HG02623 (cell line): ENCODE measurements around the gene DCC.

ENCODE experiments used
- ATAC-seq: cut with Tn5 transposase; IDR thresholded peaks from one replicate; pipeline ENCODE4 v1.9.1; 2021; ENCODE audit warnings: moderate library complexity; ENCODE audit not compliant: unreplicated experiment

DCC gene

DNA sequence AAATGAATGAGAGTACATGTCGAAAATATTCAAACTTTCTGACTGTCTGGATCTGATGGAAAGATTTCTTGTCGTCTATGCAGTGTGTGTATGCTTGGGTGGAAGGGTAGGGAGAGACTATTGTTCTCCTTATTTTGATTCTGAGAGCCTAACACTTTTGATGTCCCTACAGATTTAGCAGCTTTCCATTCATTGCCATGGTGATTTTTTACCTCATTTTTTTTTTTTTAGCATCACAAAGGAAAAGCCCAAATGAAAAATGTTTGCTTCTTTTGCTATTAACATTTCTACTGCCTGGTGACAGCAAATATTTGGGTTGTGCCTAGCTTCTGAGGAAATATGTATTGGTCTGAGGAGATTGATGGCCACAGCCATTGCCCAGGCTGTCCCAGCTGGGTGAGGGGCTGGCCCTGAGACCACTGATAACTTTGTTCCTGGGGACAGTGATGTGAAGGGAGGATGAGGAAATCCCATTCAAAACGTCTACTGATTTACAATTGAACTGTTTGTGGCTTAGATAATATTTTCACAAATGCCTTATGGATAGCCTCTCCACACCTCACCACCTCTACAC lies 558.6 kb downstream of the DCC start:
- ATAC-seq = no peak

DNA sequence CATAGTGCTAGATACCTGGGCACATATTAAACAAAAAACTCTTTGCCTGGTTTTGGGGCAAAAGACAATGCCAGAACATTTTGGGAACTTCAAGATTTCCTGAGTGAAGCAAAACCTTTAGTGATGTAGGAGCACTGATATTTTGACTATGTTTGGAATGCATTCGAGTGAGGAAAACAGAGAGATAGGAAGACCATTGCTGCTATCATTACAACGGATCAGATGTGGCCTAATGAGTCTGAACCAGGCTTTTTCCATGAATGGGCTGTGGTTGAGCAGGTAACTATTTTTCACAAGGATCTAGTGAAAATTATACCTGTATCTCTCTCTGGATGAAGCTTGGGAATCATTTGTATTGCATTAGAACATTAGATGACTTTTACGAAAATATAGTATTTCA lies 562.2 kb downstream of the DCC start:
- ATAC-seq = no peak

DNA sequence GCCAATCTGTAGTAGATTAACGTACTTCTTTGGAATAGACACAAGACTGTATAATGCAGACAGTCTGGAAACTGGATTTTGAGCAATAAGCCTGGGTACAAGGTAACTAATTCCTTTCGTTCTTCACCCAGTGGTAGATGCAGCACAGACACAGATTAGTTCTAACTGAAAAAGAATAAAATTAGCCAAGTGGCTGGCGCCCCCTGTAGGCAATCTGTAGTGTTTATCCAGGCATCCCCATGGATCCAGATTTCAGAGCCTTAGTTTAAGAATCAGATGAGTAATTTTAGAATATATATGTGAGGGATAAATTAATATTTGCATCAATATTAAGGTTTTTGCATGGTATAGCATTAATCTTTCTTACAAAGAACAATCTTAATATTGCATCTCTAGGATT lies 563.9 kb downstream of the DCC start:
- ATAC-seq = peak; percentile 69

DNA sequence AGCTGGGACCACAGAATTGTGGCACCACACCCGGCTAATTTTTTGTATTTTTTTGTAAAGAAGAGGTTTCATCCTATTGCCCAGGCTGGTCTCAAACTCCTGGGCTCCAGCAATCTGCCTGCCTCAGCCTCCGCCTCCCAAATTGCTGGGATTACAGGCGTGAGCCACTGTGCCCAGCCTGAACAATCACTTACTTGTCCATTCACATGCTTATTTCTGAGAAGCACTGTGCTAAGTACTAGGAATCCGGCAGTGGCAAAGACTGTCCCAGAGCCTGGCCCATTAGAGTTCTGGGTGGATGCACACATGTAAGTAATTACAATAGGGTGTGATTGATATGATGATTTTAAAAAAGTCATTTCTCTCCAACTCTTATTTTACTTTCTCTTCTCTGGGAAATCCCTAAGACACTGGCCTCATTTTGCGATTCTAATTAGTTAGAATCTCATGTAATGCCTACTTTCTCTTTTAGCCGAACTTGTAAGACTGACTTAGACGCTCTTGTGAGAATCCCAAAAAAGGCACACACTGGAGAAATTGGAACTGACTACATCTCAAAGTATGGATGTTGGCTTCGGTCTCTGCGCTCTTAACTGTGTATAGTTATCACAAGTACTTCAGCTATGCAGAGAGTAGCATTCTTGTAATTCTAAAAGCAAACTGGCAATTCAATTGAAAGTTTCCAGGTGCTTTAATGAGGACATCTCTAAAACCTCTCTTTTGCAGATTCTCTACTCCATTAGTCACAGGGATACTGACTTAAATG lies 567.7 kb downstream of the DCC start:
- ATAC-seq = no peak

DNA sequence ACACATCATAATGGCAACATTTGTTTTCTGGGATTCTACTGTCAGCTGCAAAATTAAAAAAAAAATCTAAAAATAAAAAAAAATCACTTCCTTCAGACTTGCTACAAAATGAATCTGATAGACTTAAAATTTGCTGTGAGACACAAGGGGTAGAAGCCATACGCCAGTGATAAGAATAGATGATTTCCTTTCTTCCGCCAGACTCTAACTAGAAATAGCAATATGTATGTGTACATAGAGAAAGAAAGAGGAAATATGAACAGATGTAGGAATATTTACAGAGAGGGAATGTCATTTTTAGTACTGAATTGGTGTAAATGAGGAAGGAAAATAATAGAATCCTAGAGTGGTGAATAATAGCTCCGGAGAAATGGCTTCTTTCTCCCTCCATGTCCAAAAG lies 574.2 kb downstream of the DCC start:
- no peak for ATAC-seq

DNA sequence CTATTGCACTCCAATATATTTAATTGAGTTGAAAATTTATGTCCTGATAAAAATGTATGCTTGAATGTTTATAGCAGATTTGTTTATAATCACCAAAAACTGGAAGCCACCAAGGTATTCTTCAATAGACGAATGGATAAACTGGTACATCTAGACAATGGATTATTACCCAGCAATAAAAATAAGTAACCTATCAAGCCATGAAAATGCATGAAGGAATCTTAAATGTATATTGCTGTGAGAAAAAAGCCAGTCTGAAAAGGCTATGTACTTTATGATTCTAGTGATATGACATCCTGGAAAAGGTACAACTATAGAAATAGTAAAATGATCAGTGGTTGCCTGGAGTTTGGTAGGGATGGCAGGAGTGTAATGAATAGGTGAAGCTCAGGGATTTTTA lies 580.7 kb downstream of the DCC start:
- no peak for ATAC-seq

DNA sequence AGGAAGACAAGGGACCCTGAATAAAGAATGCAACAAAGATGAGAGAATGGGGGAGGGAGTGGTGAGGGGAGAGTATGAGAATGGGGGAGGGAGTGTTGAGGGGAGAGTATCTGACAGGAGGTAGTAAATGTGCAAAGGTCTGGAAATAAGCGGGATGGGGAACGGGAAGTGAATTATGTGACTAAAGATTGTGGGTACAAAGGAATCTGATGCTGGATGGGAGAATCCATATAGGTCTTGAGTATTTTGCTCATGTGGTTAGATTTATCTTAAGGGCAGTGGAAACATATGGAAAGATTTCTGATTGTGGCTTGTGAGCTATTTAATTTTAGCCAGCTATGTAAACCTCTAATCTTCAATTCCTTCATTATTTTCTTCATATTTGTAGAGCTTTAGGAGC lies 593.4 kb downstream of the DCC start:
- no peak for ATAC-seq

DNA sequence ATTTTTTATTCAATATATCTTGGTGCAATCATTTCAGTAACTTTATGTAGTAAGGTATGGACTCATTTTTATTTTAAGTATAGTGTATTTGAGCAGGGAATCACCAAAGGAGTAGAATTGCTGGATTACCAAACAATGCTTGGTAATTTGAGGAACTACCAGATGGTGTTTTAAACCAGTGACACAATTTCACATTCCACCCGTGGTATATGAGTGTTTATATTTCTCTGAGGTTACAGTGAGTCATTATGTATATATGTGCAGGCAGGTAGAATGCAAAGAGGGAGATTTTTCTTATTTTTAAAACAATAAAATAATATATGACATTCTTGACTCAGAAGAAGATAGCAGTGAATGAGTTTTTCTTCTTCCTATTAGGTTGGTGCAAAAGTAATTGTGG lies 596.9 kb downstream of the DCC start:
- no peak for ATAC-seq

DNA sequence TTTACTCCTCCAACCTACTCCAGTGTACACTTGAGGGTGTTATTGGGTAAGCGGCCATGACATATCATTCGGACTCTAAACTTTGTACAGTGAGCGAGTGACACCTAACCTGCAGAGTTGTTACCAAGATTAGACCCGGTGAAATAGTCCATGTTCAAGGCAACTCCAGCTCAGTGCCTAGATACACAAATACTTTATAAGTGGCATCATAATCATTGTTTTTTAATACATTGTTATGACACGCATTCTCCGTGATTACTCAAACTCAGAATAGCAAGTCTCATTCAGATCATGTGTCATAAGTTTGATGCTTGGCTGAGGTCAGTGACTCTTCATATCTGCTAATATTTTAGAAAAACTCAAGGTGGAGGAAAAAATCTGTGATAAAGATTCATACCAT lies 597.8 kb downstream of the DCC start:
- no peak for ATAC-seq

DNA sequence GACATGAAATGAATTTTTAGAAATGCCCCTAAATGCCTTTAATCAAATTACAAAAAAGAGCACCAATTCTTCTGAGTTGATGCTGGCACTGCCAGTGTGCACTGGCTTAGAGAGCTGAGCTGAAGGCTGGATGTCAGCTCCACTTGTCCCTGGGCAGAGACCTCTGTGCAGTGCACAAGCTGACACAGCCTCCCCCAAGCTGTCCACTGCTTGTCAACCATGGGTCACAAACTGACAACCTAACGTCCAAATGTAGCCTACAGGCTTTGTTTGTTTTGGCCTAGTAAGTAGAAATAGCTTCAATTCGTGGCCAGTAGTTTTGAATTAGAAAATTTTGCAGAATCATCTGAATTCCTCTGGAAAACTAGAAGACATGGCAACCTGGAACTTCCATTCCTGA lies 605.6 kb downstream of the DCC start:
- no peak for ATAC-seq

DNA sequence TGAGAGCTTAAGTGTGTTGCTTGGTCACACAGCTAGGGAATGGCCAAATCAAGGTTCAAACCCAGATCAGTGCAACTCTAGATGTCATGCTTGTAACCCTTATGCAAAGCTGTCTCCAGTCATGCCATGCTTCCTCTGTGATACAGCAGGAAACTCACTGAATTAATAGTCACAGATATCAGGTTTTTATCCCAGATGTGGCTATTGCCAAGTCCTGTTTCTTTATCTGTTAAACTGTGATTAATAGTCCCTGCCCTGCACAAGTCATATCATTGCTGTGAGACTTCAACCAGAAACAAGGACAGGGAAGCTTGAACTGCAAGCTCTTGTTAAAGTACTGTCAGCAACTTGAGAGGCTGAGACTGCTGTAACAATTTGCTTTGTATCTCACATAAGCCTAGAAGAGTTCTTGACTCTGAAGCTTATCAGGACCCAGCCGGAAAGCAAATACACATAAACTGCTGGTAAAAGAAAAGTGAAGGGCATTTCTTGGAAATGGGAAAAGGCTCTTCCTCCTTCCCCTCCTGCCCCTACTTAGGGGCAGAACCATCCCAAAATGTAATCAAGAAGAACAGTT lies 609.0 kb downstream of the DCC start:
- ATAC-seq = no peak

DNA sequence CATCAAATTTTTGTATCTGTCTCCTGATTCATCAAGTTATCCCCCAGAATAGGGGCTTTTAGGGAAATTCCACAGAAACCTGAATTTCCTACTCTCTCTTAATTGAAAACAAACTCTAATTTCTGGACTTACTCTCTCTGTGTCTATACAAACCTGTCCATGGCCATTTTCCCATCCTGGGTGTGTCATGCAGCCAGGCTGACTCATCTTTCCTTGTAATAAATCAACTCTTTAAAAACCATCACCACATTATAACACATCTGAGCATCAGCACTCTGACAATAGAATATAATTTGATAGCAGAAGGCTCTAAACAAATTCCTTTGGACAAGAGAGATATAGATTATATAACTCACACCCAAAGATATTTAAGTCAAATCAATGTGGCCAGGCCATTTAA lies 610.2 kb downstream of the DCC start:
- no peak for ATAC-seq

DNA sequence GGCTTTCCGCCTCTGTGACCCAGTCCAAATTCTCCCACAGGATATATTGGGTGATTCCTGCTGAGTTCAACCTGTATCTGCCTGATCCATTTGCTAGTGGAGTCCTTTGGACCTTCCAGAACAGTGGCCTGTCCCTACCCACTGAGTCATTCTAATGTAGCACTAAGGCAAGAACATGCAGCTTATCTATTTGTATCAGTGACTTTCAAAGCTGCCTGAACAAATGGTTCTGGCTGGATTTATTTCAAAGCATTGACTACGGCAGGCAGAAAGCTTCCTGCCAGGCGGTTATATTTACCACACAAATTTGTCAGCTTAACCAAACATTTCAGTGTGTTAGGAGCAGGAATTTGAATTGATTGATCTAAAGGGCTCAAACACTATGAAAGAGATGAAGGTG lies 613.4 kb downstream of the DCC start:
- no peak for ATAC-seq

DNA sequence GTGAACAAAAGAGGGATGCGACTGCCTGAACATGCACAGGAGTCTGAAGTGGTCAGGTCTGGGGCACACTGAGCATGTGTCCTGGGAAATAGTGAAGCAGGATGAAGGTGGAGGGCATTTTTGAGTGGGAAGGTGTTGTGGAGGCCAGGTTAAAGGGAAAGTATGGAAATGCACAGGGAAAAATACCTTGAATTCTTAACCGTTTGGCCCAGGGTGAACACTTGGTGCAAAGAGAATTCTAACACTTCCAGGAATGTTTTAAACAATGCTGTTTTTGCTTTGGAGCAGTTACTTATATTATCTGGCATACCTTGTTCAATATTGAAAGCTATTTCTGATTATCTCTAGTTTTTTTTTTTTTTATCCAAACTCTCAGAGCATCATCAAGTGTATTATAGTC lies 623.5 kb downstream of the DCC start:
- no peak for ATAC-seq

DNA sequence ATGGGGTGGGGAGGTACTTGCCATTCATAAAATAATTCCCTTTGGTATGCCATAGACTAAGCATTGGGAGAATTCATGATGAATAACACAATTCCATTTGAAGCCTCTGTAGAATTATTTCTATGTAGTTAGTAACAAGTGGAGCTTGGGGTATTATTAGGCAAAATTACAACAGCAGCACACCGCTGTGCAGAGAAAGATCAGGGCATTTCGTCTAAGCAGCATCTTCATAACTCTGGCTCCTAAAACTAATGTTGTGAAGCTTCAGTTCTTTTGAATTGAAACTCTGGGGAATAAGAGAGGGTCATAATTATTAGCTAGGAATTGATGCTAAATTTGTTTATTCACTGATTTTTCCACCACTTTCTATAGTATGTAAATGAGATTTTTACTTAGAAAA lies 630.7 kb downstream of the DCC start:
- no peak for ATAC-seq

DNA sequence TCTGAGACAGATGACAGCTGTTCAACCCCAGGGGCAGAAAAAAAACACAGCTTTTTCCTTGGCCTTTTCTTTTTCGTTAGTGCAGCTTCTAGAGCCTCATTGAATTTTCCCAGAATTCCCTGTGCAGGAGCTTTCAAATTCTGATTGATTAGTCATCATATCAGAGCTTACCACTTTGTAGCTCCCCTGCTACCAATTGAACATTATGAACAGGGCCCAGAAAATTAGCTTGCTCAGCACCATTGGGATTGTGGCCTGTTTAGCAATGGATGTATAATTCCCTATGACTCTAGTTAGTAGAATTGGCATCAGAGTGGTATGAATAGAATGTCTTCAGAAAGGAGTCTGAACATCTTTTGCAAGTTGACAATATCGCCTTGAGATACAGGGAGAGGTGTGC lies 631.1 kb downstream of the DCC start:
- no peak for ATAC-seq

DNA sequence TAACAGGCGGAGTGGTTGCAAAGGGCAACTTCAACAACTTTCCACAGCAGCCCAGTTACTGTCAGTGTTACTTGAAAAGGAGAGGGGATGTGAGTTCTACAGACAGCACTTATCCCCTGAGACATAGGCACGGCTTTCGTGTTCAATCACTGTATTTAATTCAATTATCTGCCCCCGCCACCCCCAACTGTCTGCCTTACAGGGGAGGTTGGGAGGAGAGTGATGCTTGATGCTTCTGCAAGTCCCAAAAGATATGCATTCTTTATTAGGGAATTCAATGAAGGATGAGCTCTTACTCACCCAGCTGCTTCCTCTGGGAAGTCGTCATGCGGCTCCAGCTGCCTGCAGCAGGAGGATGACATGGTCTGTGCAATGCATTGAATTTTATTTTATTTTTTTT lies 639.9 kb downstream of the DCC start:
- no peak for ATAC-seq

DNA sequence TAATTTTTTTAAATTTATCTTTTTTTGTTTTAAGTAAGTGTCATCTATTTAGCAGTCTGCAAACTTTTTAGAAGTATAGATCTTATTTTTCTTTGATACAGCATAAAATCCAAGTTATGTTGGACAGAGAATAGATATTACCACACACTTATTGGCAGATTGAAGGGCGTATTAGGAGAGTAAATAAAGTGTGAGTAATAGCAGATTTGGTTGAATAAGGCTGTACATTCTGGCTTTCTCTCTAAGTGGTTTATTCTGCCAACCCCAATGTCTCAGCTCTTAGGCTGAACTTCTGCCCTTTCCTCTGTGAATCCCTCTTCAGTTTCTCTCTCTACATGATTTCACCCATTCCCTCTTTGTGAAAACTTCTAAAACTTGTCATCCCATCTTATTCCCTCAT lies 651.2 kb downstream of the DCC start:
- no peak for ATAC-seq

DNA sequence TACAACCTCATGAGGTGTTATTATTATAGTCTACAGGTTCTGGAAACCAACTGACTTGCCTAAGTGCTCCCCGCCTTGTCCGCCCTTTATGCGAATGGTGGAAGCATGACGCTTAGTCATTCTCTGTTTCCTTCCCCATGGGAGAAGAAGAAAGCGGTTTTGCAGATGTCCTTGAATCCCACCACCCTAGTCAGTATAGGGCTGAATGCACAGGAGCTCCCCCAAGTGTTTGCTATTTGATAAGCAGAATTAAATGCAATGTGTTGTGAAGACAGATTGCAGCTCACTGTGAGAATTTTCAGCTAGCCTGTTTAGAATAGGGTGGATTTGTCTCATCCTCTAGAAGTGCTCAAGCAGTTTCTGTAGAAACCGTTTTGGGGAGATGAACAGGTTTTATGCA lies 652.0 kb downstream of the DCC start:
- ATAC-seq = no peak

DNA sequence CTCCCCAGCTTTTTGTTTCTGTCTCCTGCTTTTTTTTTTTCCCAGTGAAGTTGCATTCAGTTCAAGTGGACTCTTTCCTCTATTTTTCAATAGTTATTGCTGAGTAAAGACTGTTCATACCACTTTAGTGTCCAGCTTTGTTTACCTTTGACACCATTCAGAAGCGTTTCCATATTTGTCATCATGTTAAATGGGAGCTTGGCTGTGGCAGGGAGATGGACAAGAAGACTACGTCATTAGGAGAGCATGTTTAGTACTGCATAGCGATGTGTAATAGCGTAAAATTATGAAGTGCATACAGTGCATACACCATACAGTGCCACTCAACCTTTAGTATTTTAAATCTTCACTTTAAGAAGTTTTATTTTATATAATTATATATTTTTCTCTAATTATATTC lies 655.9 kb downstream of the DCC start:
- no peak for ATAC-seq

DNA sequence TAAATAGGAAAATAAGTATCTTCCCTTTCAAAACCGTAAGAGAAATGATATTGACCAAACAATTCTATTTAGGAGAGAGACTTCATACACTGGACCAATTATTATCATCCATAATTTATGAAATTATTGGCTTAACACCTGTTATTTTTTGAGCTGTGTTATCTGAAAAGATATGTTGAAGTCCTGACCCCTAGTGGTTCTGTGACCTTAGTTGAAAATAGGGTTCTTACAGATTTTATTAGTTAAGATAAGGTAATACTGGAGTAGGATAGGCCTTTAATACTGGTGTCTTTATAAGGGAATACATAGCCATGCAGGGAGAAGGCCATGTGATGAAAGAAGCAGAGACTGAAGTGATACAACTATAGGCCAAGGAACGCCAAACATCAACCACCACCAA lies 659.6 kb downstream of the DCC start:
- no peak for ATAC-seq

DNA sequence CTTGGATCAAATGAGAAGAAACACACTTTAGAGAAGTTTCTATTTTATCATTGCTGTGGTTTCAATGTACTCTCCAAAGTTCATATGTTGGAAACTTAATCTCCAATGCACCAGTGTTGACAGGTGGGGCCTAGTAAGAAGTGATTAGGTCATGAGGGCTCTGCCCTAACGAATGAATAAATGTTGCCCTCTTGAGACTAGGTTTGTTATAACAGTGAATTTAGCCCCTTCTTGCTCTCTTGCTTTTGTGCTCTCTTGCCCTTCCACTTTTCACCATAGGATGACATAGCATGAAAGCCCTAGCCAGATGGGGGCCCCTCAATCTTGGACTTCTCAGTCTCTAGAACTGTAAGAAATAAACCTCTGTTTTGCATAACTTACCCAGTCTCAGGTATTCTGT lies 664.8 kb downstream of the DCC start:
- no peak for ATAC-seq

DNA sequence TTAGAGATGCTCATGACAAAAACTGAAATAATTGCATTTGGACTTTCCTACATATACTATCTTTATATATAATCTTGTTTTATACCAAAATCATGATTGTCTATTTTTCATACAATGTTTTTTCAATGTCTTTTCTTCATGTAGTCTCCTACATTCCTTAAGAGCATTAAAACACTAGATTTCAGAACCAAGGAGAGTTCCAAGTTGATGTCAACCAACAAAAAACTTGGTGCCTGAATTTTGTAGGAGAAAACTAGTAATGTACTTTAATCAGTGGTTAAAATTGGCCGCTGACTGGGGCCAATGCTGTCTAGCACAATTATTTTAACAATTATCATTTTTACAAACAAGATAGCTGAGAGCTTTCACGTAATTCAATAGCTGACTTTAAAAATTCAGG lies 678.8 kb downstream of the DCC start:
- no peak for ATAC-seq
